Measurements from ENCODE around the gene FGF12.

DNA sequence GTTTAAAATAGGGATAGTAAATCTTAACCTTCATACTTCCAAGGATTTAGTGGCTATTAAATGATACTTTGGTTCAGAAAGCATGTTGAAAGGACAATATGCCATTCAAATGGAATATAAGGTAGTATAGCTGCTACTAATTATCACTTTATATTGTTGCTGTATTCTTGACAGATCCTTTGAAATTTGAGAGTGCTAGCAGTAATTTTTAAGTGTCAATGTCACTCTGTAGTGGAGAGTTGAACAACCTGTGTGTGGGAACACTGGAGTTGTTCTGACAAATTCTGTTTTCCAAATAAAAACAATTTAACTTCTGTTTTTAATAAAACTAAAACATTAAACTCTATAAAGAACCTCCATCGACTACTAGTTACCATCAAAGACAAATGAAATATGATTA lies 565.7 kb downstream of the FGF12 start:
- no peak for TF ChIP-seq POLR2A (IDR thresholded peaks at IDR 0.05)
- TF ChIP-seq, protein P1, sequence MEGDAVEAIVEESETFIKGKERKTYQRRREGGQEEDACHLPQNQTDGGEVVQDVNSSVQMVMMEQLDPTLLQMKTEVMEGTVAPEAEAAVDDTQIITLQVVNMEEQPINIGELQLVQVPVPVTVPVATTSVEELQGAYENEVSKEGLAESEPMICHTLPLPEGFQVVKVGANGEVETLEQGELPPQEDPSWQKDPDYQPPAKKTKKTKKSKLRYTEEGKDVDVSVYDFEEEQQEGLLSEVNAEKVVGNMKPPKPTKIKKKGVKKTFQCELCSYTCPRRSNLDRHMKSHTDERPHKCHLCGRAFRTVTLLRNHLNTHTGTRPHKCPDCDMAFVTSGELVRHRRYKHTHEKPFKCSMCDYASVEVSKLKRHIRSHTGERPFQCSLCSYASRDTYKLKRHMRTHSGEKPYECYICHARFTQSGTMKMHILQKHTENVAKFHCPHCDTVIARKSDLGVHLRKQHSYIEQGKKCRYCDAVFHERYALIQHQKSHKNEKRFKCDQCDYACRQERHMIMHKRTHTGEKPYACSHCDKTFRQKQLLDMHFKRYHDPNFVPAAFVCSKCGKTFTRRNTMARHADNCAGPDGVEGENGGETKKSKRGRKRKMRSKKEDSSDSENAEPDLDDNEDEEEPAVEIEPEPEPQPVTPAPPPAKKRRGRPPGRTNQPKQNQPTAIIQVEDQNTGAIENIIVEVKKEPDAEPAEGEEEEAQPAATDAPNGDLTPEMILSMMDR (IDR thresholded peaks at IDR 0.05) = no peak
- TF ChIP-seq EP300 (IDR thresholded peaks at IDR 0.05) = no peak

Data from tibial nerve (tissue), 4 donors.